HepG2 (cell line): ENCODE results near the gene BCAS1. TPM values are rescaled to one million over a fixed set of nuclear protein-coding genes. Genes with fewer than 3 reads are reported as not detected.
A peak's percentile ranks its signal among the peaks of the same experiment; 100 is the strongest.

ENCODE experiments used
- ATAC-seq: fragments of 200-7000 bp; cut with Tn5 transposase; 3 replicates; pipeline ENCODE4 v1.9.1; 2020; ENCODE audit warnings: mild to moderate bottlenecking, moderate library complexity
- BruUV-seq: library from RNA; stranded (reverse); fragments of 400-500 nt; replicated peaks from 2 replicates; lab custom pipeline; 2021; lab: Mats Ljungman, UMichigan
- CTCF ChIA-PET: fragments of 300-600 bp; formaldehyde crosslinking; extraction: SDS; loops from one replicate; lab custom pipeline; 2021; ENCODE audit warnings: low total read pairs, inconsistent platforms, low intra/inter-chr PET ratio; lab: Yijun Ruan, JAX
- POLR2A ChIA-PET: fragments of 350-600 bp; sonication (Branson Sonifier 250); formaldehyde crosslinking; loops from one replicate; lab custom pipeline; 2020; ENCODE audit warnings: antibody characterized with exemption, inconsistent platforms; lab: Yijun Ruan, JAX
- DNase-seq: peaks from one replicate; pipeline ENCODE4 v3.0.0-alpha.2; 2015; ENCODE audit warnings: low spot score
- FAIRE-seq: peaks from 3 replicates; lab custom pipeline; 2011; peaks lifted over from hg19 to GRCh38; lab: Jason Lieb, UNC
- H2AFZ ChIP-seq: one replicate; pipeline ENCODE4 v1.6.1; 2011; ENCODE audit warnings: low read length, inconsistent platforms
- H3K27ac ChIP-seq: fragments of 300-600 bp; 3 replicates; pipeline ENCODE4 v1.8.0; 2011; ENCODE audit warnings: mixed run types, mild to moderate bottlenecking, mixed read lengths, low read length, inconsistent platforms; ENCODE audit not compliant: insufficient read depth; ENCODE audit errors: extremely low read length
- H3K27me3 ChIP-seq, 2 experiments: fragments of 200-600 bp in 1 of 2; 2 replicates in 1 of 2; 3 replicates in 1 of 2; pipeline versions ENCODE4 v1.6.0 to v1.8.0; 2011; ENCODE audit warnings: low read length in 2 of 2, mild to moderate bottlenecking in 2 of 2, moderate library complexity in 2 of 2, inconsistent platforms in 1 of 2; ENCODE audit not compliant: insufficient read depth in 2 of 2, control insufficient read depth in 1 of 2
- H3K36me3 ChIP-seq, 2 experiments: fragments of 200-600 bp in 1 of 2; replicated peaks in 1 of 2; 2 replicates in 1 of 2; 3 replicates in 1 of 2; pipeline versions ENCODE4 v1.5.1 to v1.8.0; 2011; ENCODE audit warnings: low read length in 2 of 2, inconsistent platforms in 1 of 2; ENCODE audit not compliant: insufficient read depth in 2 of 2, control insufficient read depth in 1 of 2
- H3K4me1 ChIP-seq: 2 replicates; pipeline ENCODE4 v1.5.1; 2012; ENCODE audit warnings: low read length, inconsistent platforms; ENCODE audit not compliant: insufficient read depth
- H3K4me2 ChIP-seq: 2 replicates; pipeline ENCODE4 v1.6.0; 2011; ENCODE audit warnings: low read depth, low read length, inconsistent platforms
- H3K4me3 ChIP-seq, 3 experiments: fragments of 200-600 bp in 1 of 3; sonication (generic), shearing (Covaris generic) in 1 of 3; replicated peaks in 1 of 3; 2 replicates each; pipeline ENCODE4 v1.5.1; 2011 to 2016; ENCODE audit warnings: low read length in 3 of 3, inconsistent platforms in 2 of 3, low read depth in 2 of 3, mild to moderate bottlenecking in 2 of 3, control low read depth in 1 of 3, mixed read lengths in 1 of 3; ENCODE audit not compliant: insufficient read depth in 1 of 3
- H3K79me2 ChIP-seq: one replicate; pipeline ENCODE4 v1.6.1; 2011; ENCODE audit warnings: low read length, inconsistent platforms; ENCODE audit not compliant: insufficient read depth
- H3K9ac ChIP-seq: 2 replicates; pipeline ENCODE4 v1.6.0; 2011; ENCODE audit warnings: mild to moderate bottlenecking, low read depth, low read length, inconsistent platforms; ENCODE audit not compliant: insufficient read depth
- H3K9me3 ChIP-seq: 2 replicates; pipeline ENCODE4 v1.5.1; 2012; ENCODE audit warnings: mild to moderate bottlenecking, low read length
- H4K20me1 ChIP-seq: 2 replicates; pipeline ENCODE4 v1.6.0; 2011; ENCODE audit warnings: inconsistent platforms, mild to moderate bottlenecking, low read length, moderate library complexity; ENCODE audit not compliant: insufficient read depth
- CSRNP2 ChIP-seq: sonication (generic); formaldehyde crosslinking; conservative IDR thresholded peaks from 2 replicates; pipeline ENCODE4 v1.8.0; 2022; ENCODE audit warnings: low read depth, missing genetic modification reagents
- KAT7 ChIP-seq: IDR thresholded peaks from 2 replicates; pipeline ENCODE4 v1.6.1; 2018; ENCODE audit warnings: borderline replicate concordance, missing compliant biosample characterization
- NR0B2 ChIP-seq: sonication (generic); formaldehyde crosslinking; IDR thresholded peaks from 2 replicates; pipeline ENCODE4 v1.4.0; 2020; ENCODE audit warnings: mild to moderate bottlenecking, missing genetic modification reagents
- POGK ChIP-seq: sonication (generic); formaldehyde crosslinking; conservative IDR thresholded peaks from 2 replicates; pipeline ENCODE4 v1.8.0; 2022; ENCODE audit warnings: mild to moderate bottlenecking, moderate library complexity, missing genetic modification reagents
- RBFOX2 ChIP-seq: fragments of 200-400 bp; formaldehyde crosslinking; IDR thresholded peaks from 2 replicates; pipeline ENCODE4 v1.6.1; 2017; ENCODE audit warnings: low read depth, mild to moderate bottlenecking, low read length
- TBX2 ChIP-seq: sonication (generic); formaldehyde crosslinking; IDR thresholded peaks from 2 replicates; pipeline ENCODE4 v1.5.0; 2020; ENCODE audit warnings: missing genetic modification reagents, mild to moderate bottlenecking, borderline replicate concordance
- XBP1 ChIP-seq: sonication (generic); formaldehyde crosslinking; IDR thresholded peaks from 2 replicates; pipeline ENCODE4 v1.5.0; 2020; ENCODE audit warnings: missing genetic modification reagents
- ZGPAT ChIP-seq: IDR thresholded peaks from 2 replicates; pipeline ENCODE4 v1.6.1; 2016; ENCODE audit warnings: mild to moderate bottlenecking
- ZMYM2 ChIP-seq: sonication (generic); formaldehyde crosslinking; IDR thresholded peaks from 2 replicates; pipeline ENCODE4 v1.8.0; 2022; ENCODE audit warnings: mild to moderate bottlenecking, missing genetic modification reagents
- ZNF142 ChIP-seq: sonication (generic); formaldehyde crosslinking; IDR thresholded peaks from 2 replicates; pipeline ENCODE4 v1.4.0; 2020; ENCODE audit warnings: missing genetic modification reagents
- ZNF451 ChIP-seq: sonication (generic); formaldehyde crosslinking; IDR thresholded peaks from 2 replicates; pipeline ENCODE4 v1.5.0; 2020; ENCODE audit warnings: mild to moderate bottlenecking, missing genetic modification reagents
- in situ Hi-C: cut with HindIII; loops from 2 replicates; pipeline ENCODE4 v1.10.0; 2017; ENCODE audit warnings: low pct_unique_long_range_greater_than_20kb; ENCODE audit not compliant: extremely low pct_ligation_motif_present
- intact Hi-C: fragments of 100-400 bp; cut with micrococcal nuclease; formaldehyde crosslinking; loops from one replicate; pipeline ENCODE4 v1.10.0; 2022; ENCODE audit not compliant: unreplicated experiment
- polyA plus RNA-seq, 8 experiments: library from polyadenylated mRNA; depleted of rRNA in 3 of 8; stranded (reverse) in 7 of 8; unstranded in 1 of 8; fragments of >200 nt; fragmentation: Illumina TruSeq in 4 of 8; extraction: Trizol in 4 of 8; gene quantifications; 2 replicates each; pipeline versions ENCODE4 v1.2.1 to v1.2.3, GENCODE V29; 2011 to 2016; ENCODE audit warnings: low read depth in 4 of 8, missing spikeins in 1 of 8, mixed read lengths in 1 of 8; ENCODE audit not compliant: insufficient read depth in 1 of 8
- total RNA-seq, 5 experiments: library from RNA; depleted of rRNA; stranded (reverse); fragments of >200 nt; fragmentation: Illumina TruSeq; extraction: Trizol; gene quantifications; 2 replicates each; pipeline ENCODE4 v1.2.3, GENCODE V29; 2016; ENCODE audit warnings: low read depth in 1 of 5
- TF ChIP-seq, protein P1 (sequence below): sonication (generic); formaldehyde crosslinking; IDR thresholded peaks from 2 replicates; pipeline ENCODE4 v1.5.0; 2020; ENCODE audit warnings: missing genetic modification reagents, mild to moderate bottlenecking, borderline replicate concordance

Gene BCAS1
- total and polyA plus RNA-seq, 2 of the 13 experiments (the other 11 are each of a cell fraction or from before 2014, with no cell fraction given), result 0.55 to 0.91 TPM

DNA sequence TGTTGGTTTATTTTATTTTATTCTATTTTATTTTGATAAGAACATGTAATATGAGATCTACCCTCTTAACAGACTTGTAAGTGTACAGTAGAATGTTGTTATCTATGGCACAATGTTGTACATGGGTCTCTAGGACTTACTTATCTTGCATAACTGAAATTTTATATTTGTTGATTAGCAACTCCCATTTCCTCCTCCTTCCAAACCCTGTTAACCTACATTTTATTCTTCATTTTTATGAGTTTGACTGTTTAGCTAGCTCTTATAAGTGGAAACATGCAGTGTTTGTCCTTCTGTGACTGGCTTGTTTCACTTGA lies 37.9 kb upstream of the BCAS1 start:
- no TSS peak for BruUV-seq
- intact Hi-C loops, result loop anchor here (10.0 kb wide), 1 partner anchor 533 kb away; no protein-coding TSS in a partner anchor
- no peak for ATAC-seq
- Histone ChIP-seq H2AFZ (no peak overlapping the region), H3K9ac (peak overlapping the region; percentile 74), H3K4me1 (peaks cover 97% of the 10 kb centered on the region), H3K79me2 (no peaks in the 10 kb centered on the region), H3K27ac (peak overlapping the region; percentile 91), H3K27me3 (no peaks in the 10 kb centered on the region), H3K9me3 (0 out of 2 replicates have a peak, but pooled peaks cover 4% of the 10 kb centered on the region), H3K36me3 (no peaks in the 10 kb centered on the region), H4K20me1 (no peaks in the 10 kb centered on the region), H3K4me3 (peak overlapping the region in 2 of 3 experiments; percentile 15 to 41; a peak in 1 of 6 replicates), H3K4me2 (peak overlapping the region; percentile 73)
- no peak for TF ChIP-seq RBFOX2
- TF ChIP-seq, protein P1, sequence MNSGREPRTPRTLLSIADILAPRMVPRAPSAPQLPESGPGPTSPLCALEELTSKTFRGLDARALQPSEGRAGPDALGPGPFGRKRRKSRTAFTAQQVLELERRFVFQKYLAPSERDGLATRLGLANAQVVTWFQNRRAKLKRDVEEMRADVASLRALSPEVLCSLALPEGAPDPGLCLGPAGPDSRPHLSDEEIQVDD, result no peak
- no peak for TF ChIP-seq KAT7 (CRISPR knock-in tag)
- no peak for TF ChIP-seq ZMYM2 (CRISPR knock-in tag)
- TF ChIP-seq NR0B2 (CRISPR knock-in tag), result no peak
- no peak for TF ChIP-seq XBP1
- no peak for TF ChIP-seq TBX2
- TF ChIP-seq ZNF142 (CRISPR knock-in tag), result no peak
- no peak for TF ChIP-seq ZGPAT (CRISPR knock-in tag)
- no peak for TF ChIP-seq ZNF451 (CRISPR knock-in tag)
- TF ChIP-seq CSRNP2 (CRISPR knock-in tag), result no peak
- TF ChIP-seq POGK (CRISPR knock-in tag), result no peak
- in situ Hi-C loops, result no loop called here
- POLR2A ChIA-PET, result interaction anchor here (2.1 to 11.5 kb wide), 5 partner anchors 8 to 86 kb away, joined by 17 to 287 read pairs (median 145); partner anchors contain the start of gene CYP24A1
- FAIRE-seq, result no peak
- no peak for DNase-seq
- CTCF ChIA-PET, result interaction anchor here (0.9 to 1.6 kb wide), 2 partner anchors 15 to 87 kb away, joined by 3 read pairs; no protein-coding TSS in a partner anchor
